H1 (cell line): ENCODE measurements around the gene NQO2. TPM values are rescaled to one million over a fixed set of nuclear protein-coding genes. Genes with fewer than 3 reads are reported as not detected.

ENCODE experiments used
- CTCF ChIA-PET: fragments of 300-600 bp; sonication (Branson Sonifier 250); formaldehyde crosslinking; loops from one replicate; lab custom pipeline; 2021; ENCODE audit not compliant: partially characterized antibody; lab: Charles Lee
- POLR2A ChIA-PET: fragments of 300-600 bp; sonication (Branson Sonifier 250); formaldehyde crosslinking; loops from one replicate; lab custom pipeline; 2021; ENCODE audit warnings: inconsistent platforms; ENCODE audit not compliant: partially characterized antibody; lab: Charles Lee
- DNase-seq, 2 experiments: peaks; one replicate each; pipeline versions ENCODE4 v3.0.0 to v3.0.0-alpha.2; 2010 to 2022; ENCODE audit warnings: low spot score in 2 of 2, low read depth in 1 of 2, mixed read lengths in 1 of 2
- FAIRE-seq: peaks from 2 replicates; lab custom pipeline; 2011; peaks lifted over from hg19 to GRCh38; lab: Jason Lieb, UNC
- H2AFZ ChIP-seq: 2 replicates; pipeline ENCODE4 v1.8.1; 2012; ENCODE audit warnings: low read length, inconsistent platforms
- H2AK5ac ChIP-seq: 2 replicates; pipeline ENCODE4 v1.6.1; 2013; ENCODE audit warnings: low read depth, low read length
- H2BK120ac ChIP-seq: replicated peaks from 2 replicates; pipeline ENCODE3; 2013; ENCODE audit warnings: low read depth, low read length, inconsistent platforms
- H2BK12ac ChIP-seq: 2 replicates; pipeline ENCODE4 v1.6.1; 2013; ENCODE audit warnings: low read depth, low read length
- H2BK15ac ChIP-seq: 2 replicates; pipeline ENCODE4 v1.6.1; 2013; ENCODE audit warnings: low read length
- H2BK20ac ChIP-seq: 2 replicates; pipeline ENCODE4 v1.6.1; 2013; ENCODE audit warnings: low read length
- H2BK5ac ChIP-seq: 2 replicates; pipeline ENCODE4 v1.6.1; 2013; ENCODE audit warnings: low read depth, low read length
- H3K14ac ChIP-seq: 2 replicates; pipeline ENCODE4 v1.6.1; 2013; ENCODE audit warnings: inconsistent platforms; ENCODE audit not compliant: insufficient read length
- H3K18ac ChIP-seq: 2 replicates; pipeline ENCODE4 v1.6.1; 2013; ENCODE audit warnings: low read length; ENCODE audit errors: extremely low read depth
- H3K23ac ChIP-seq: 2 replicates; pipeline ENCODE4 v1.6.1; 2013; ENCODE audit warnings: inconsistent platforms; ENCODE audit not compliant: insufficient read length
- H3K23me2 ChIP-seq: 2 replicates; pipeline ENCODE4 v1.6.1; 2013; ENCODE audit warnings: low read depth, low read length
- H3K27ac ChIP-seq: 2 replicates; pipeline ENCODE4 v1.6.1; 2011; ENCODE audit warnings: low read depth, low read length, inconsistent platforms
- H3K27me3 ChIP-seq, 4 experiments: replicated peaks in 1 of 4; 1 replicate in 1 of 4; 2 replicates in 3 of 4; pipeline versions ENCODE4 v1.6.1 to v1.8.1; 2011 to 2013; ENCODE audit warnings: low read length in 3 of 4, mild to moderate bottlenecking in 3 of 4, inconsistent platforms in 2 of 4, mixed read lengths in 2 of 4, moderate library complexity in 1 of 4; ENCODE audit not compliant: control insufficient read depth in 3 of 4, insufficient read depth in 3 of 4; ENCODE audit errors: extremely low read depth in 1 of 4
- H3K36me3 ChIP-seq, 4 experiments: 2 replicates each; pipeline versions ENCODE4 v1.6.1 to v1.8.1; 2011 to 2013; ENCODE audit warnings: mild to moderate bottlenecking in 4 of 4, low read length in 3 of 4, moderate library complexity in 2 of 4, control low read depth in 1 of 4, inconsistent platforms in 1 of 4; ENCODE audit not compliant: insufficient read depth in 4 of 4, control insufficient read depth in 2 of 4
- H3K4ac ChIP-seq: replicated peaks from 2 replicates; pipeline ENCODE3; 2013; ENCODE audit warnings: low read length, low read depth, mixed read lengths, inconsistent platforms; ENCODE audit not compliant: insufficient read length
- H3K4me1 ChIP-seq, 4 experiments: replicated peaks in 1 of 4; 1 replicate in 1 of 4; 2 replicates in 3 of 4; pipeline versions ENCODE4 v1.6.1 to v1.8.1; 2011 to 2013; ENCODE audit warnings: low read length in 3 of 4, inconsistent platforms in 2 of 4, mixed read lengths in 1 of 4; ENCODE audit not compliant: insufficient read depth in 4 of 4, control insufficient read depth in 3 of 4
- H3K4me2 ChIP-seq, 2 experiments: 2 replicates each; pipeline versions ENCODE4 v1.6.1 to v1.8.1; 2011 to 2013; ENCODE audit warnings: low read depth in 2 of 2, low read length in 2 of 2, control low read depth in 1 of 2, inconsistent platforms in 1 of 2, mild to moderate bottlenecking in 1 of 2; ENCODE audit not compliant: insufficient read depth in 1 of 2
- H3K4me3 ChIP-seq, 4 experiments: fragments of 200-600, 300-600 bp in 1 of 4; sonication (generic), shearing (Covaris generic), sonication (Bioruptor Twin) in 1 of 4; 2 replicates each; pipeline versions ENCODE4 v1.5.1 to v1.8.1; 2011 to 2016; ENCODE audit warnings: low read length in 4 of 4, low read depth in 3 of 4, control low read depth in 2 of 4, inconsistent platforms in 2 of 4, mild to moderate bottlenecking in 2 of 4, mixed read lengths in 1 of 4, moderate library complexity in 1 of 4; ENCODE audit not compliant: insufficient read depth in 2 of 4; ENCODE audit errors: extremely low read depth in 1 of 4
- H3K56ac ChIP-seq: replicated peaks from 2 replicates; pipeline ENCODE3; 2013; ENCODE audit warnings: low read depth, mild to moderate bottlenecking, mixed read lengths, low read length, inconsistent platforms; ENCODE audit not compliant: insufficient read length
- H3K79me1 ChIP-seq: 2 replicates; pipeline ENCODE4 v1.6.1; 2013; ENCODE audit warnings: low read depth, low read length, control low read depth
- H3K79me2 ChIP-seq, 2 experiments: 2 replicates each; pipeline versions ENCODE4 v1.6.1 to v1.8.1; 2012 to 2013; ENCODE audit warnings: low read length in 2 of 2, mild to moderate bottlenecking in 2 of 2, inconsistent platforms in 1 of 2; ENCODE audit not compliant: insufficient read depth in 2 of 2, control insufficient read depth in 1 of 2
- H3K9ac ChIP-seq, 4 experiments: replicated peaks in 1 of 4; 1 replicate in 1 of 4; 2 replicates in 3 of 4; pipeline versions ENCODE4 v1.6.1 to v1.8.1; 2011 to 2013; ENCODE audit warnings: low read depth in 3 of 4, low read length in 3 of 4, control low read depth in 2 of 4, mild to moderate bottlenecking in 2 of 4, moderate library complexity in 2 of 4, inconsistent platforms in 1 of 4; ENCODE audit errors: extremely low read depth in 1 of 4
- H3K9me3 ChIP-seq, 2 experiments: 2 replicates each; pipeline versions ENCODE4 v1.6.1 to v1.8.1; 2012 to 2013; ENCODE audit warnings: mild to moderate bottlenecking in 2 of 2, moderate library complexity in 2 of 2, control low read depth in 1 of 2, inconsistent platforms in 1 of 2, low read depth in 1 of 2, low read length in 1 of 2, mixed read lengths in 1 of 2; ENCODE audit not compliant: insufficient read depth in 2 of 2
- H4K20me1 ChIP-seq, 2 experiments: replicated peaks in 1 of 2; 2 replicates each; pipeline versions ENCODE3 to v1.8.1; 2011 to 2013; ENCODE audit warnings: inconsistent platforms in 2 of 2, low read length in 2 of 2, mild to moderate bottlenecking in 1 of 2; ENCODE audit not compliant: insufficient read depth in 2 of 2, control insufficient read depth in 1 of 2
- H4K5ac ChIP-seq: 2 replicates; pipeline ENCODE4 v1.6.1; 2013; ENCODE audit warnings: low read length, low read depth, mixed read lengths, inconsistent platforms; ENCODE audit not compliant: insufficient read length
- H4K8ac ChIP-seq: 2 replicates; pipeline ENCODE4 v1.8.0; 2013; ENCODE audit warnings: mild to moderate bottlenecking, moderate library complexity, low read length, inconsistent platforms; ENCODE audit not compliant: insufficient read depth; ENCODE audit errors: extremely low read depth
- H4K91ac ChIP-seq: replicated peaks from 2 replicates; pipeline ENCODE3; 2013; ENCODE audit warnings: low read length, mixed read lengths, inconsistent platforms; ENCODE audit not compliant: insufficient read length
- RAD21 ChIP-seq, 2 experiments: IDR thresholded peaks in 1 of 2; conservative IDR thresholded peaks in 1 of 2; 2 replicates each; pipeline ENCODE4 v1.6.1; 2011; ENCODE audit warnings: low read depth in 2 of 2, low read length in 2 of 2, improper control_type of control experiment in 1 of 2, inconsistent platforms in 1 of 2, mild to moderate bottlenecking in 1 of 2, moderate library complexity in 1 of 2
- YY1 ChIP-seq: IDR thresholded peaks from 2 replicates; pipeline ENCODE4 v1.6.1; 2011; ENCODE audit warnings: low read depth, mild to moderate bottlenecking, low read length
- WGBS, 2 experiments: shearing (Covaris generic) in 1 of 2; methylation state at CpG; one replicate each; pipeline versions ENCODE4 v1.1.6 to v1.1.7; 2013 to 2015; ENCODE audit warnings: low lambda C conversion rate in 2 of 2, mixed read lengths in 2 of 2, inconsistent platforms in 1 of 2, low coverage in 1 of 2, missing lambda C conversion rate in 1 of 2; ENCODE audit not compliant: insufficient replicate concordance in 2 of 2, insufficient coverage in 1 of 2, insufficient read length in 1 of 2; ENCODE audit errors: extremely low coverage in 1 of 2, missing lambda C conversion rate in 1 of 2; 5-methylcytosine and 5-hydroxymethylcytosine counted together
- polyA plus RNA-seq, 7 experiments: library from polyadenylated mRNA; depleted of rRNA in 3 of 7; stranded (reverse) in 5 of 7; unstranded in 2 of 7; fragments of >200 nt in 5 of 7; fragments of 200-250 nt in 2 of 7; gene quantifications; 1 replicate in 5 of 7; 2 replicates in 1 of 7; 4 replicates in 1 of 7; pipeline versions ENCODE4 v1.2.1 to v1.2.3, GENCODE V29; 2011 to 2013; ENCODE audit warnings: missing spikeins in 2 of 7, mixed read lengths in 2 of 7
- total RNA-seq: library from RNA; stranded (reverse); fragmentation: NEBNext Ultra II Directional; extraction: Animal tissue kit (Norgen Biotek cat#: 25700); gene quantifications from 2 replicates; pipeline ENCODE4 v1.2.1, GENCODE V29; 2021

Gene NQO2
- total and polyA plus RNA-seq, 2 of the 8 experiments (the other 6 are each of a cell fraction or from before 2014, with no cell fraction given): 135 to 168 TPM

GRCh38 chr6:2951728-2952127 is 48.0 kb upstream of the NQO2 start:
- no peak overlapping the region for H3K56ac ChIP-seq
- H4K5ac ChIP-seq: no peak overlapping the region
- no peak overlapping the region for H2BK120ac ChIP-seq
- ChIA-PET CTCF (interaction anchor here (0.6 to 20.6 kb wide), 44 partner anchors 9 to 260 kb away, joined by 3 to 293 read pairs (median 5); partner anchors contain the start of genes RIPK1, SERPINB1 and SERPINB9), POLR2A (interaction anchor here (1.3 to 2.5 kb wide), 4 partner anchors 17 to 101 kb away, joined by 3 to 17 read pairs (median 3); no protein-coding TSS in a partner anchor)
- H2BK15ac ChIP-seq: no peak overlapping the region
- H3K79me1 ChIP-seq: 0 out of 2 replicates have a peak, but pooled peaks cover 2% of the 10 kb centered on the region
- no peak overlapping the region for H4K91ac ChIP-seq
- no peaks in the 10 kb centered on the region for H3K27me3 ChIP-seq
- no peak for FAIRE-seq
- no peak for DNase-seq
- H3K27ac ChIP-seq: no peak overlapping the region
- no peaks in the 10 kb centered on the region for H3K9me3 ChIP-seq
- H3K36me3 ChIP-seq: no peaks in the 10 kb centered on the region
- no peak overlapping the region for H3K4me3 ChIP-seq
- no peak overlapping the region for H2AFZ ChIP-seq
- no peak overlapping the region for H3K4ac ChIP-seq
- H3K9ac ChIP-seq: no peak overlapping the region
- H3K18ac ChIP-seq: peak overlapping the region; percentile 32; the same call in 1 of the 2 replicates
- H4K20me1 ChIP-seq: no peaks in the 10 kb centered on the region
- H3K14ac ChIP-seq: no peak overlapping the region
- no peak overlapping the region for H3K23ac ChIP-seq
- no peaks in the 10 kb centered on the region for H3K23me2 ChIP-seq
- TF ChIP-seq YY1 (peak; percentile 54; the same call in 1 of the 2 replicates), RAD21 (IDR thresholded peaks at IDR 0.05 in 1 of 2, conservative IDR thresholded peaks at IDR 0.05 in 1 of 2; ENCODE audit: low read depth in 2 of 2, low read length in 2 of 2) (no peak)
- H3K4me2 ChIP-seq: no peak overlapping the region
- no peak overlapping the region for H2BK5ac ChIP-seq
- H4K8ac ChIP-seq: no peak overlapping the region
- H2BK20ac ChIP-seq: peak overlapping the region; percentile 90; the same call in 1 of the 2 replicates
- H2BK12ac ChIP-seq: peak overlapping the region; percentile 94; the same call in 1 of the 2 replicates
- WGBS, 2 experiments: 88% methylated on average over 8 of the region's 8 CpGs; no CpG with 5 or more reads in 1 of the 2 experiments
- H2AK5ac ChIP-seq: no peak overlapping the region
- H3K4me1 ChIP-seq: peaks cover 0 to 7% (median 3%) of the 10 kb centered on the region in 4 experiments; a peak in 6 of 7 replicates
- H3K79me2 ChIP-seq: no peaks in the 10 kb centered on the region
